NCI-H345 treated with DMSO at 0.1 percent for 48 hours (cell line): ENCODE measurements around the gene ZNF276.
"Not testable (repeated sequence)": the region's sequence is repeated elsewhere in the genome, so short reads cannot be mapped to it uniquely, and the experiment has no call there.

Experiments used
- DNase-seq: peaks from one replicate; lab custom pipeline; 2025; ENCODE audit not compliant: unreplicated experiment; lab: John Stamatoyannopoulos, UW

Gene ZNF276

DNA sequence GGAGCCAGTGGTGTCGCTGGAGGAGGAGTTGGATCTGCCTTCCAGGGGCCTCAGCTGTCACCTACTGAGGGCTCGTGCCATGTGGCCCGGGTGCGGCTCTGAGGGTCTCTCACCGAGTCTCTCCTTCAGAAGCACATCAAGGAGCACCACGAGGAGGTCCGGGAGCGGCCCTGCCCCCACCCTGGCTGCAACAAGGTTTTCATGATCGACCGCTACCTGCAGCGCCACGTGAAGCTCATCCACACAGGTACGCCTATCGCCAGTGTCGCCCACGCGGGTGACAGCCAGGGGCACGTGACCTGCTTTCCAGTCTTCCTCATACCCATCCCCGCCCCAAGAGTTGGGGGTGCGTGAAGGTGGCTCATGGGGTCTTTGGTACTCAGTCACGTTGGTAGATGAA lies 12.5 kb downstream of the ZNF276 start:
- DNase-seq = no peak

DNA sequence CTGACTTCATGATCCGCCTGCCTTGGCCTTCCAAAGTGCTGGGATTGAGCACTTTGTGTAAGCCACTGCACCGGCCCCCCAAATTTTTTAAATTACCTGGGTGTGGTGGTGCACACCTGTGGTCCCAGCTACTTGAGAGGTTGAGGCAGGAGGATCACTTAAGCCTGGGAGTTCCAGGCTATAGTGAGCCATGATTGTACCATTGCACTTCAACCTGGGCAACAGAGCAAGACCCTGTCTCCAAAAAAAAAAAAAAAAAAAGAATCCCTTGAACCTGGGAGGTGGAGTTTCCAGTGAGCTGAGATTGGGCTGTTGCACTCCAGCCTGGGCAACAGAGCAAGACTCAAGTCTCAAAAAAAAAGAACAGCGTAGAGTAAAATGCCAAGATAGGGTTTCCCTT lies 15.2 kb downstream of the ZNF276 start:
- no peak for DNase-seq

DNA sequence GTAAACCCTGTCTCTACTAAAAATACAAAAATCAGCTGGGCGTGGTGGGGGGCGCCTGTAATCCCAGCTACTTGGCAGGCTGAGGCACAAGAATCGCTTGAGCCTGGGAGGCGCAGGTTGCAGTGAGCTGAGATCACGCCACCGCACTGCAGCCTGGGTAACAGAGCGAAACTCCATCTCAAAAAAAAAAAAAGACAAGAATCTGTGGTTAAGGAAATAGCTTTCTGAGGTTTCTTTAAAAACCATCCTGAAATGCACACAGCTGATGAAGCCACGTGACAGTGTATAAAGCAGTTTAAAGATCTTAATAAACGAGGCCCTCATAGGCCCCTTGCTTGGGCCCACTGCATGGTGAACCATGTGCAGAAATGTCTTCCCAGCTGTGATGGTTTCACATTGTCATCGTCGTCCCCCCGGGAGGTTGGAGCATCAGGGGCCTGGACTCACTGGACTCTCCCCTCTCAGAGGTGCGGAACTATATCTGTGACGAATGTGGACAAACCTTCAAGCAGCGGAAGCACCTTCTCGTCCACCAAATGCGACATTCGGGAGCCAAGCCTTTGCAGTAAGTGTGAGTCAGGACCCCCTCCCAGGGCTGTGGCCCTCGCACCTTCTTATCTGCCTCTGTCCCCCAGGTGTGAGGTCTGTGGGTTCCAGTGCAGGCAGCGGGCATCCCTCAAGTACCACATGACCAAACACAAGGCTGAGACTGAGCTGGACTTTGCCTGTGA lies 16.2 kb downstream of the ZNF276 start:
- no peak for DNase-seq

DNA sequence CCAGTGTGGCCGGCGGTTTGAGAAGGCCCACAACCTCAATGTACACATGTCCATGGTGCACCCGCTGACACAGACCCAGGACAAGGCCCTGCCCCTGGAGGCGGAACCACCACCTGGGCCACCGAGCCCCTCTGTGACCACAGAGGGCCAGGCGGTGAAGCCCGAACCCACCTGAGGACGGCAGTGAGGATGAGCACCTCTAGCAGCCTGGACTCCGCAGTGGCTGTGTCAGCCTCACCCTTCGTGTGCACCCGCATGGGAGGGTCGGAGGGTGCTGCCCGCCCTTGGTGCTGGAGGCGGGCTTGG lies 16.7 kb downstream of the ZNF276 start:
- no peak for DNase-seq

DNA sequence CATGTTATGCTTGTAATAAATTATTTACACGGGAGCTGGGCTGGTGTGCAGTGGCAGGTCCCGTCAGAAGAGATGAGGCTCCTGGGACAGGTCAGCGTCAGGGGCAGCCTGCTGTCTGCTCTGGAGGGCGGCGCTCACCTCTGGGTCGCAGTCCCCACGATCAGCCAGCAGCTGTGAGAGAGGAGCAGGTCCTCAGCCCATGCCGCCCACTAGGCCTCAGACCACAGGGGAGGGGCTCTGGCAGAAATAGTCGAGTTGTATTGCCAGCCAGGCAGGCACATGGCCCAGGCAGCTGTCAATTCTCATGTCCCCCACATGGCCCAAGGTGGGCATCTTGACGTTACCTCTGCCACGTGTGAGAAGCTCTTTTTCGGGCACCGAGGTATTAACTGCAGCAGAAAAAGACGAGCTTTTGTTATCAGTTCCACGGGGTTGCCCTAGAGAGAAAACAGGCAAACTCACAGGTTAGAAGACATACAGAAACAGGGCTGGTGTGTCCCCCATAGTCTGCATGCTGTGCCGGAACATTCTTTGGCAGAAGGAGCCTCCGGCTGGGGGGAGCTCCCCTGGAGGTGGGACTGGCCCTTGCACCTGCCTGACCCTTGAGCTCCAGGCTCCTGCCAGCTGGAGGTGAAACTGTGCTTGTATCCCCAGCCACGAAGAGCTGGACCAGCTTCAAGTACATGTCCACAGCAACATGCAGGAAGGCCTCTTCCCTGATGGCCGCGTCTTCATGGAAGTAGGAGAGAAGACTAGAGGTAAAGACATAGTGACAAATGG lies 17.4 kb downstream of the ZNF276 start:
- no peak for DNase-seq

DNA sequence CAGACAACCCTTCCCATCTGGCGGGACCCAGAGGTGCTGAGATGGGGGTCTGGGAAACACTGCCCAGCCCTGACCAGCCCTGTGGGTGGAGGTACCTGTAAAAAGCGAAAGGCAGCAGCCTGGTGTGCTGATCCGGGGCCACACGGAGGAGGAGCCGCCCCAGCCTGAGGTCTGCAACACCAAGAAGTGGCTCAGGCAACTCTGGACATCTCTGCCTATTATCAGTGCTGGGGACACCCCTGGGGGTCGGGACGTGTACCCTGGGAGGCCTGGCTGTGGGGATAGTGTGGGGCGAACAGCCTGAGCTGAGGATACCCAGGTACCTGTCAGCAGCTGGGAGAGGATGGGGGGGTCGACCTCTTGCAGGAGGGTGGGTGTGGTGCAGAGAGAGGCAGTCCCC lies 18.0 kb downstream of the ZNF276 start:
- no peak for DNase-seq

DNA sequence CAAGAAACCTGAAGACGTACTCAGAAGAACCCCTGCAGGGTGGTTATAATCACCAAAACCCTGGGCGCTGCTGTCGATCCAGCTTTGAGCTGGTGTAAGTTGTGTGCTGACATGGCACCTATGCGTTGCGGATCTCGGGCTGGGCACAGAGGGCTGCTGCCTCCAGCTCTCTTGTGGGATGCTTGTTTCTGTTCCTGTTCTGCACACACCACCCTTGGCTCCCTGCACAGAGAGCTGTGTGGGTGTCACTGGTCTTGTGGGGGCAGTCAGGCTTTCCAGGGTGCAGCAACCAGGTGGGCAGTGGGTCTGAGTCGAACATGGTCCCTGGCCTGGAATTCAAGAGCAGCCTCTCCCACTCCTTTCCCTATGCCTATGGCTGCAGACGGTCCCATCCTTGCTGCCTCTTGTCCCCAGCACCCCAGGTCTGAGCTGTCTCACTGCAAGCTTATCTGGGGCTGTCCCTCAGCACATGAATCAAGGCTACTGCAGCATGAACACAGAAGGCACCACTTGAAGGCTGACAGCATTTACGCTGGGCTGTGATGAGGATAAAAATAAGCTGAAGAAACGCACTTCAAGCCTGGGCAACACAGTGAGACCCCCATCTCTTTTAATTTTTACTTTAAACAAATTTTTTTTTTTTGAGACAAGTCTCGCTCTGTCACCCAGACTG lies 20.1 kb downstream of the ZNF276 start:
- DNase-seq = no peak

DNA sequence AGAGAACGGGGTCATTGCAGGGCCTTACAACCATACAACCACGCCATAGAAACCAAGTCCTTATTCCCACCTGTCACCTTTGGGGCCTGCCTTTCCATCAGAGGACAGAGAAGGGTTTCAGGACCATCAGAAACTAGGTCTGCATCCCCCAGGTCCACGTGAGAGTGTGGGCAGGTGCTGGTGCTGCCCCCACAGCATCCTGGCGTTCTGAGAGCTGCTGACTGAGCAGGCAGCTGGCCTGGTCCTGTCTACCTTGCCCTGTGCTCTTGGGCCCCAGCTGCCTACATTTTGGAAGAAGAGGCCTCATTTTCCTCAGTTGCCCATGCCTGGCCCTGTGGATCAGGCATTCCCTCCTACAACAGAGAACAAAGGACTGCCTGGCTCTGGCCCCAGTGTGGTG lies 21.6 kb downstream of the ZNF276 start:
- no peak for DNase-seq

DNA sequence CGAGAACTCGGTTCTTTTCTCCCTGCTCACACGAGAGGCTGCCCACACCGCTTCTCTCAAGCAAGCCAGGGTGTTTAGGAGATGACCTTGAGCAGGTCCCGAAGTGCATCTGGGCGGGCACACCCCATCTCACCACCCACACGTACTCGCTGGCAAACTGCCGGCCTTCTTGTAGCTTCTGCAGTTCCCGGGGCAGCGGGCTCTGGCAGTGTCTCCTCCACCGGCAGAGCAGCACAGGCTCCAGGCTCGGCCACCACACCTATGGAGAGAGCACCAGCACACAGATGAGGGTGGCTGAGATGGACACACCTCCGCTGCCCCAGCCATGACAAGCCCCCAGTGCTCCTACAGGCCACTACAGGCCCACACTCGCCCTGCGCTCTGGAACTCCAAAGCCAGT lies 23.5 kb downstream of the ZNF276 start:
- no peak for DNase-seq

DNA sequence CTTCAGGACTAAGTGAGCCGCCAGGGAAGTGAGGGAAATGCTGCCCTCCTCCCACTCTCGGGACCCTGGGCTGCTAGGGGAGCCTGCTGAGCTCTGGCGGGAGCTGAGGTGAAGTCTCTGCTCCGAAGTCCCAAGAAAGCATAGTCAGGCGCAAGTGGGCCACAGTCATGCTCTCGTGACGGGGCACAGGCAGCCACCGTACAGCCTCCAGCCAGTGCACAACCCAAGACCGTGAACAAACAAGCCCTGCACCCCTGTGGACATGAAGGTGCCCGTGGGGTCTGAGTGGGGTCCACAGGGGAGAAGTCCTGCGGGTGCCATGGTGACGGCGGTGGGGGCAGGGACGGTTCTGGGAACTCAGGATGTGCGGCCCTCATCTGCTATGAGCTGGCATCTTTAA lies 24.7 kb downstream of the ZNF276 start:
- no peak for DNase-seq

DNA sequence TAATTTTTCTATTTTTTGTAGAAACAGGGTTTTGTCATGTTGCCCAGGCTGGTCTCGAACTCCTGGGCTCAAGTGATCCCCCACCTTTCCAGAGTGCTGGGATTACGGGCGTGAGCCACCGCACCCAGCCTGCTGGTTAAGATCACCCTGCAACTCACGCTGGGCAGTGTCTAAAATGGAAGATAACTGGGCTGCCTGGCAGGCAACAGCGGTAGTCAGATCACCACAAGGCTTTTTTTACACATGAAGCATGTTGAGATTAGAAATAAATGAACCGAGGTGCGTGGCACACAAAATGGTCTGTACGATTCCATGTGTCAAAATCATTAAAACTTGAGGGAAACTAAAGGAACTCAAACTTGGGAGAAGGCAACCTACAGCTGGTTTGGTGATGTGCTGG lies 26.7 kb downstream of the ZNF276 start:
- no peak for DNase-seq

DNA sequence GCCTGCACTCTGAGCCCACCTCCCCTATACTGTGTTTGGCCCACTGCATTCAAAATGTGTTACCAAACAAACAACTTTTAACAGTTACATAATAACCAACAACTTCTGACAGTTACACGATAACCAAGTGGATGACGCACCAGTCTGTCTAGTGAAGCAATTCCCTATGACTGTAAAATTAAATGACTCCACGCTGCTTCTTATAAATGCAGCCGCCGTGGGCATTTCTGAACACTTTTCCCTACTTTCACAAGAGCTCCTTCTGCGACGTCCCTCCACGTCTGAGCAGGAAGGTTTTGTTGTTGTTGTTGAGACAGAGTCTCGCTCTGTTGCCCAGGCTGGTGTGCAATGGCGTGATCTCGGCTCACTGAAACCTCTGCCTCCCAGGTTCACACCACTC lies 27.6 kb downstream of the ZNF276 start:
- DNase-seq = no peak

DNA sequence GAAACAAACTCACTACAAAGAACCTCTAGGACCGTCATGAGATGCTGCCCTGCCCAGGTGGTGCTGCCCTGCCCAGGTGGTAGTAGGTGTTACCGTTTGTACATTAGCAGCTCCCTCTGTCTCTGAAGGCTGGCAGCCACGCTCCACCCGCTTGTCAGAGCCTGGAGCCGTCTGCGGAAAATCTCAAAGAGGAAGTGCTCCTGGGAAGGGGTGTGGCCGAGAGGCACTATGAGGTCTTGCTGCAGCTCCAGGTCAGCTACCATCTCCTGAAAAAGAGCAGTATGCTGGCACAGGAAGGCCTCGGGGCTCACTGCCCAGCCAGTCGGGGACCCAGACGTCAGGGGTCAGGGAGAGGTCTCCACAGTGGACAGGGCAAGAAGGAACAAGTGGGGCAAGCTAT lies 28.3 kb downstream of the ZNF276 start:
- no peak for DNase-seq

DNA sequence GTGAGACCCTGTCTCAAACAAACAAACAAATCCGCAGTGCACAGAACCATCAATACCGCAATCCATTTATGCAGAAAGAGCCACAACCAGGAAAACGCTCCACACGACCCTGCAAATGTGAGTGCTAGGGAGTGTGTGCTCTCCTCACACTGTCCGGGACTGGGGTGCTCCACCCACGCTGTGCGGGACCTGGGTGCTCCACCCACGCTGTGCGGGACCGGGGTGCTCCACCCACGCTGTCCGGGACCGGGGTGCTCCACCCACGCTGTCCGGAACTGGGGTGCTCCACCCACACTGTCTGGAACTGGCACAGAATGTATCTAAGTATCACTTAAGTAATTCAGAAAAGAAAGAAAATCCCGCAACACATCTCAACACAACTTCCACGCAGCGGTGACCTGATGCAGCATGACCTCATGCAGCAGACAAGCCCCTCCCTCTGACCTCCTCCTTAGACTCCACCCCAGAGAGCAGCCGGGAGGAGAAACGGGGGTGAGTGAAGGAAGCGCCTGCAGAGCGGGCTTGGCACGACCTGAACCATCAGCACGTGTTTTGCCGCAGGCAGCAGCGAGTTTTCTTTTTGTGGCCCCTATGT lies 38.5 kb downstream of the ZNF276 start:
- no peak for DNase-seq

DNA sequence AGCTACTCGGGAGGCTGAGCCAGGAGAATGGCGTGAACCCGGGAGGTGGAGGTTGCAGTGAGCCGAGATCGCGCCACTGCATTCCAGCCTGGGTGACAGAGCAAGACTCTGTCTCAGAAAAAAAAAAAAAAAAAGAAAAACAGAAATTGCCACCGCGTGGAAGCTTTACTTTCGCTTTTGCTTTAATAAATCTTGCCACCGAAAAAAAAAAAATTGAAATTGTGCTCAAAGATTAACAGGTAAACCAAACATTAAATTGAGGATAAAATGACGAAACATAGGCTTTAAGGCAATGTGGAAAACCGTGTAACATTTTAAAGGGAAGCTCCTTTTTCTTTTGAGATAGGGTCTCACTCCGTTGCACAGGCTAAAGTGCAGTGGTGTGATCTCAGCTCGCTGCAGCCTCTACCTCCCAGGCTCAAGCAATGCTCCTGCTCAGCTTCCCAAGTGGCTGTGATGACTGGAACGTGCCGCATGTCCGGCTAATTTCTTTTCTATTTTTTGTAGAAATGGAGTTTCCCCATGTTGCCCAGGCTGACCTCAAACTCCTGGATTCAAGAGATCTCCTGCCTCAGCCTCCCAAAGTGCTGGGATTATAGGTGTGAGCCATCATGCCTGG lies 40.1 kb downstream of the ZNF276 start:
- DNase-seq = no peak

DNA sequence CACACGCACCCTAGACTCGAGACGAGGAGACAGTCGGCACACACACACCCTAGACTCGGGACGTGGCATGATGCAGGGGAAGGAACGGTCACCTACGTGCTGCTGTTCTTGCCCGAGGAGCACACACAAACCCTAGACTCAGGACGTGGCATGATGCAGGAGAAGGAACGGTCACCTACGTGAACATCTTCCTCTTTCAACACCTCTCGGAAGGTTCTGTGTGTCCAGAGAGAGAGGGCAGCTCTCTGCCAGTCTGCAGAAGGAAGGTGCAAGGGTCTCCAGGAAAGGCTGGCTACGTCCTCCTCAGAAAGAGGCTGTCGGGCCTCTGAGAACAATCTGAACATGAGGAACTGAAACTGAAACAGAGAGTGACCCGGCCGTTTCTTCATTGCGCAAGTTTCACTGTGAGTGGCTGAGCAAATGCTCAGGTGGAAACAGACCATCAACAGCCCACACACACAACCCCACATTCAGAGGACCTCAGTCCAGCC lies 43.4 kb downstream of the ZNF276 start:
- DNase-seq = no peak

DNA sequence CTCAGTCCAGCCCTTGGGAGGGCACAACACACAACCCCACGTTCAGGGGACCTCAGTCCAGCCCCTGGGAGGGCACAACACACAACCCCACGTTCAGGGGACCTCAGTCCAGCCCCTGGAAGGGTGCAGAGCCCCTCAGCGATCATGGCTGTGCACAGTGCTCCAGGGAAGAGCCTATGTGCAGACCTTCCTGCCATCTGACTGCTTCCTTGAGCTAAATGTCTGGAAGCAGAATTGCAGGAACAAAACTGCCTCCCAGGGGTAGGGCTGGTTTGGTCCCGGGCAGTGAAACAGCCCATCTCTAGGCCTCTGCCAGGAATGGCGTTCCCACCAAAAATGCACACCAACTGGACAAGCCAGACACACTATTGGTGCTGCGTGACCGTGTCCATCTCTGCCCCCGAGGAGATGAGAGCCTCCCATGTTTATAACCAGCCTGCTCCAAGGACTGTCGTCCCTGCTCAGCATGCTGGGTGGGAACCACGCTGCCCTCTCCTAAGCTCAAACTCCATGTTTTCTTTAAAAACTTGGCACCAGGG lies 44.0 kb downstream of the ZNF276 start:
- no peak for DNase-seq

DNA sequence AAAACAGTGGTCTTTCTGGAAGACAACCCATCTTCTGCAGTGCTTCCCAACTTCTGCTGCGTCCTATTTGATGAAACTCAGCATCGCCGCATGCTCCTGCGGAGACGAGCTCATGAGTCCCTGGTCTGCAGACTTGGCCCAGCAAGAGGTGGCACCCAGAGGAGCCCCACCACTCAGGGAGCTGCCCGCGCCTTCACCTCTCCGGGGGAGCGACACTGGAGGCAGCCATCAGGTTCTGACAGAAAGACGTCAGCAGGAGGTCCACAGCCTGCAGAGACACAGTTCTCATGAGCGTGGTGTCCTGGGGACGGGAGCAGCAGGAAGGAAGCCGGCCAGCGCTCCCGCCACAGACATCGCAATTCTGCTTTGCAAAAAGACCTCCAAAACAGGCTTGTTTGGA lies 49.0 kb downstream of the ZNF276 start:
- no peak for DNase-seq

DNA sequence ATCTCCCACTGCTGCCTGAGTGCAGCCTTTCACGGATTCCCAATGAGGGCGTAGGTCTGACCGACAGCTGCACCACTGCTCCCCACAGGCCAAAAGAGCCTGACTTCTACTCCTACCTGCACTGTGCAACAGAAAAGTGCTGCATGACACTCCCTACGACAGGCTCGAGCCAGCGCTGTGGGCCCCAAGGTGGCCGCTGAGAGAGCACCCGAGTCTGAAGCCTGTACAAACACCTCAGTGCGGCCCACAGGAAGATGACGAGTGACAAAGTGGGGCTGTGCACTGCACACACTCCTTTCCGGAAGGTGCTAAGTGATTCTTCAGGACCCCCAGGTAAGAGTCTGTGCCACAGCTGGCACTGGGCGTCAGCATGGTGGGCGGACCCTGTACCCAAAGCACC lies 53.9 kb downstream of the ZNF276 start:
- no peak for DNase-seq

DNA sequence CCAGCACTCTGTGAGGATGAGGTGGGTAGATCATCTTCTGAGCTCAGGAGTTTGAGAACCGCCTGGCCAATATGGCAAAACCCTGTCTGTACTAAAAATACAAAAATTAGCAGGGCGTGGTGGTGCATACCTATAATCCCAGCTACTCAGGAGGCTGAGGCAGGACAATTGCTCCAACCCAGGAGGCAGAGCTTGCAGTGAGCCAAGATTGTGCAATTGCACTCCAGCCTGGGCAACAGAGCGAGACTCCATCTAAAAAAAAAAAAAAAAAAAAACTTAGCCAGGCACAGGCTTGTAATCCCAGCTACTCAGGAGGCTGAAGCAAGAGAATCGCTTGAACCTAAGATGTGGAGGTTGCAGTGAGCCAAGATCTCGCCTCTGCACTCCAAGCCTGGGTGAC lies 56.9 kb downstream of the ZNF276 start:
- not testable (repeated sequence) for DNase-seq

DNA sequence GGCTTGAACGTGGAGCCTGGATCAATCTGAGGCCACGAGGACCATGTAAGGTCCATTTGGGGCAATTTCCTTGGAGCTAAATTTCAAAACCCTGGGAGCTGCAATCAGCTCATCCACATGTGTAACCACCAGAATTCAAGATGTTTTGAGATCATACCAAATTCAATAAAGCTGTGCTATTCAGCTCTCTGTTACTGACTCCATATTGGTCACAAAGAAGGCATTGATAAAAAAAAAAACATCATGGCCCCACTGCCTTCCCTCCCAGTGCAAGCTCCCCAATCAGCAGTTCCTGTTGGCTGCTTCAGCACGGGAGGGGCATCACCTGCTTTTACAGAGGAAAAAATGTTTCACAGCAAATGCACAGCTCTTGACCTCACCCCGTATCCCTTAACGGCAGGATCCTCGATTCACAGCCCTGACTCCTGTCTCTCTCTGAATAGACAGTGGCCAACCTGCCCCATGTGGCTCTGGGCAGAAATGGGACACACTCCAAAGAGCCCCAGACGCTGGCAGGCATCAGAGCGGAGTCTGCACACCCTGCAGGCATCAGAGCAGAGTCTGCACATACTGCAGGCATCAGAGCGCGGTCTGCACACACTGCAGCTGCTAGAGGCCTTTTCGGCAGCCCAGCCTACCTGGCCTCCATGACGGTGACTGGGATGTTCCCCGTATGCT lies 58.0 kb downstream of the ZNF276 start:
- no peak for DNase-seq
